K562 (cell line): ENCODE measurements around the gene ABCA7. TPM values are rescaled to one million over a fixed set of nuclear protein-coding genes. Genes with fewer than 3 reads are reported as not detected.

ENCODE experiments used
- ATAC-seq: fragments of 200-7000 bp; cut with Tn5 transposase; 3 replicates; pipeline ENCODE4 v1.9.1; 2020; ENCODE audit warnings: moderate library complexity
- BruUV-seq: library from RNA; stranded (reverse); fragments of 400-500 nt; replicated peaks from 2 replicates; lab custom pipeline; 2021; lab: Mats Ljungman, UMichigan
- CTCF ChIA-PET: fragments of 300-600 bp; formaldehyde crosslinking; extraction: SDS; loops from one replicate; lab custom pipeline; 2021; ENCODE audit warnings: low intra/inter-chr PET ratio; lab: Yijun Ruan, JAX
- POLR2A ChIA-PET: fragments of 300-600, 350-650 bp; sonication (Branson Sonifier 250); formaldehyde crosslinking; extraction: SDS; loops from one replicate; lab custom pipeline; 2021; ENCODE audit warnings: antibody characterized with exemption, inconsistent platforms; lab: Yijun Ruan, JAX
- DNase-seq, 4 experiments: peaks; one replicate each; pipeline versions ENCODE4 v3.0.0 to v3.0.0-alpha.2; 2011 to 2018; ENCODE audit warnings: low spot score in 3 of 4, mixed read lengths in 3 of 4; ENCODE audit errors: extremely low read depth in 1 of 4
- FAIRE-seq: peaks from 2 replicates; lab custom pipeline; 2011; peaks lifted over from hg19 to GRCh38; lab: Jason Lieb, UNC
- H2AFZ ChIP-seq: 2 replicates; pipeline ENCODE4 v1.6.0; 2011; ENCODE audit warnings: low read depth, low read length, control low read depth, inconsistent platforms
- H3K27ac ChIP-seq: fragments of 200-600 bp; 3 replicates; pipeline ENCODE4 v1.8.0; 2011; ENCODE audit warnings: low read depth, mild to moderate bottlenecking, control low read depth, inconsistent platforms, low read length, moderate library complexity, mixed read lengths; ENCODE audit errors: extremely low read depth
- H3K27me3 ChIP-seq, 2 experiments: fragments of 300-600 bp in 1 of 2; 2 replicates in 1 of 2; 3 replicates in 1 of 2; pipeline versions ENCODE4 v1.6.0 to v1.8.0; 2011; ENCODE audit warnings: inconsistent platforms in 2 of 2, low read length in 2 of 2, mild to moderate bottlenecking in 1 of 2, mixed read lengths in 1 of 2, moderate library complexity in 1 of 2; ENCODE audit not compliant: control insufficient read depth in 2 of 2, insufficient read depth in 2 of 2
- H3K36me3 ChIP-seq: fragments of 300-600 bp; 3 replicates; pipeline ENCODE4 v1.8.0; 2011; ENCODE audit warnings: mild to moderate bottlenecking, low read length, inconsistent platforms; ENCODE audit not compliant: control insufficient read depth, insufficient read depth
- H3K4me1 ChIP-seq, 2 experiments: fragments of 200-600 bp in 1 of 2; replicated peaks in 1 of 2; 2 replicates in 1 of 2; 3 replicates in 1 of 2; pipeline versions ENCODE4 v1.5.1 to v1.8.0; 2011; ENCODE audit warnings: inconsistent platforms in 2 of 2, low read length in 2 of 2, mild to moderate bottlenecking in 1 of 2, mixed read lengths in 1 of 2, moderate library complexity in 1 of 2; ENCODE audit not compliant: control insufficient read depth in 2 of 2, insufficient read depth in 2 of 2
- H3K4me2 ChIP-seq: 2 replicates; pipeline ENCODE4 v1.6.1; 2011; ENCODE audit warnings: low read length, control low read depth, inconsistent platforms, mixed read lengths; ENCODE audit not compliant: insufficient read depth
- H3K4me3 ChIP-seq: fragments of 200-600 bp; sonication (generic), shearing (Covaris generic); 2 replicates; pipeline ENCODE4 v1.5.1; 2016; ENCODE audit warnings: control low read depth, inconsistent platforms
- H3K79me2 ChIP-seq: fragments of 200-600 bp; 3 replicates; pipeline ENCODE4 v1.8.0; 2011; ENCODE audit warnings: low read length, inconsistent platforms; ENCODE audit not compliant: control insufficient read depth, insufficient read depth
- H3K9ac ChIP-seq, 2 experiments: 2 replicates each; pipeline versions ENCODE4 v1.6.0 to v1.6.1; 2011; ENCODE audit warnings: low read depth in 2 of 2, low read length in 2 of 2, control low read depth in 1 of 2, inconsistent platforms in 1 of 2, mild to moderate bottlenecking in 1 of 2, mixed read lengths in 1 of 2; ENCODE audit not compliant: insufficient read depth in 1 of 2
- H3K9me1 ChIP-seq: one replicate; pipeline ENCODE4 v1.6.0; 2011; ENCODE audit warnings: inconsistent platforms, mild to moderate bottlenecking, low read length, moderate library complexity; ENCODE audit not compliant: control insufficient read depth, insufficient read depth
- H3K9me3 ChIP-seq: replicated peaks from 2 replicates; pipeline ENCODE4 v1.5.1; 2011; ENCODE audit warnings: low read depth, low read length, inconsistent platforms; ENCODE audit not compliant: control insufficient read depth, insufficient read depth
- H4K20me1 ChIP-seq: replicated peaks from 2 replicates; pipeline ENCODE4 v1.6.1; 2011; ENCODE audit warnings: low read length, inconsistent platforms, mixed read lengths; ENCODE audit not compliant: control insufficient read depth, insufficient read depth
- CTCFL ChIP-seq: IDR thresholded peaks from 2 replicates; pipeline ENCODE4 v1.6.1; 2011; ENCODE audit warnings: borderline replicate concordance, low read depth, mild to moderate bottlenecking, moderate library complexity, low read length; ENCODE audit not compliant: insufficient read depth, poor library complexity, severe bottlenecking
- DNMT1 ChIP-seq: fragments of 450-650 bp; IDR thresholded peaks from 2 replicates; pipeline ENCODE4 v1.6.1; 2016; ENCODE audit warnings: antibody characterized with exemption, mild to moderate bottlenecking
- E2F6 ChIP-seq, 2 experiments: IDR thresholded peaks; 2 replicates each; pipeline ENCODE4 v1.6.1; 2011; ENCODE audit warnings: borderline replicate concordance in 1 of 2, control low read depth in 1 of 2, low read depth in 1 of 2, low read length in 1 of 2, mild to moderate bottlenecking in 1 of 2, mixed read lengths in 1 of 2, moderate library complexity in 1 of 2; ENCODE audit not compliant: insufficient read depth in 1 of 2, insufficient read length in 1 of 2, poor library complexity in 1 of 2, severe bottlenecking in 1 of 2; ENCODE audit errors: extremely low read depth in 1 of 2
- EP400 ChIP-seq: fragments of 450-650 bp; IDR thresholded peaks from 2 replicates; pipeline ENCODE4 v1.6.1; 2017; ENCODE audit warnings: antibody characterized with exemption, mild to moderate bottlenecking, moderate library complexity
- HNRNPK ChIP-seq: fragments of 200-400 bp; formaldehyde crosslinking; IDR thresholded peaks from one replicate; pipeline ENCODE4 v1.6.1; 2018; ENCODE audit warnings: mild to moderate bottlenecking, low read depth, low read length; ENCODE audit not compliant: poor library complexity, severe bottlenecking
- KAT7 ChIP-seq: sonication (generic); formaldehyde crosslinking; IDR thresholded peaks from 2 replicates; pipeline ENCODE4 v1.8.0; 2022; ENCODE audit warnings: missing genetic modification reagents, mild to moderate bottlenecking, borderline replicate concordance
- KDM1A ChIP-seq, 2 experiments: fragments of 450-650 bp; IDR thresholded peaks; 2 replicates each; pipeline ENCODE4 v1.6.1; 2016; ENCODE audit warnings: mild to moderate bottlenecking in 2 of 2
- KLF10 ChIP-seq: fragments of 250-450 bp; sonication (Bioruptor Pico); IDR thresholded peaks from 2 replicates; pipeline ENCODE4 v1.6.1; 2021; ENCODE audit warnings: matching md5 sums
- NCOR1 ChIP-seq: fragments of 450-650 bp; IDR thresholded peaks from 2 replicates; pipeline ENCODE4 v1.6.1; 2016; ENCODE audit warnings: mild to moderate bottlenecking, moderate library complexity
- NFIX ChIP-seq: fragments of 250-450 bp; sonication (Bioruptor Pico); IDR thresholded peaks from 2 replicates; pipeline ENCODE4 v1.4.0; 2020; ENCODE audit warnings: low read depth, mild to moderate bottlenecking, moderate library complexity
- PML ChIP-seq: IDR thresholded peaks from 2 replicates; pipeline ENCODE4 v1.6.1; 2012; ENCODE audit warnings: low read length, inconsistent platforms
- RBFOX2 ChIP-seq: fragments of 200-400 bp; formaldehyde crosslinking; IDR thresholded peaks from 2 replicates; pipeline ENCODE4 v1.6.1; 2017; ENCODE audit warnings: low read depth, mild to moderate bottlenecking, low read length, moderate library complexity
- SIN3B ChIP-seq: fragments of 450-650 bp; IDR thresholded peaks from 2 replicates; pipeline ENCODE4 v1.6.1; 2017; ENCODE audit warnings: low read depth, mild to moderate bottlenecking, moderate library complexity
- ZNF146 ChIP-seq: IDR thresholded peaks from one replicate; pipeline ENCODE4 v1.6.1; 2018; ENCODE audit warnings: missing compliant biosample characterization; ENCODE audit not compliant: unreplicated experiment
- ZNF695 ChIP-seq: fragments of 450-650 bp; formaldehyde crosslinking; IDR thresholded peaks from 2 replicates; pipeline ENCODE4 v1.4.0; 2020; ENCODE audit warnings: mild to moderate bottlenecking, moderate library complexity
- WGBS: fragments of 100-300 bp; shearing (Covaris generic); methylation state at CpG from one replicate; pipeline ENCODE4 v1.1.6; 2016; ENCODE audit warnings: low coverage, mixed read lengths; ENCODE audit not compliant: insufficient coverage; ENCODE audit errors: missing lambda C conversion rate; 5-methylcytosine and 5-hydroxymethylcytosine counted together
- in situ Hi-C: fragments of 300-500 bp; cut with MboI; formaldehyde crosslinking; loops from 4 replicates; pipeline ENCODE4 v1.15.0; 2018; ENCODE audit warnings: inconsistent platforms, mixed read lengths
- intact Hi-C: fragments of 100-400 bp; cut with micrococcal nuclease; formaldehyde crosslinking; loops from 2 replicates; pipeline ENCODE4 v1.14.2; 2022
- polyA plus RNA-seq, 8 experiments: library from polyadenylated mRNA; depleted of rRNA in 4 of 8; stranded (reverse) in 5 of 8; unstranded in 3 of 8; fragments of >200 nt; fragmentation: Nextera tagmentation in 2 of 8; fragmentation: Illumina TruSeq in 1 of 8; extraction: Ambion mirVana in 2 of 8; extraction: Trizol in 1 of 8; gene quantifications; 2 replicates each; pipeline versions ENCODE4 v1.2.1 to v1.2.3, GENCODE V29; 2011 to 2014; ENCODE audit warnings: inconsistent platforms in 1 of 8, missing spikeins in 1 of 8
- total RNA-seq, 7 experiments: library from RNA; depleted of rRNA in 6 of 7; stranded (reverse); fragments of >200 nt in 6 of 7; fragmentation: Illumina TruSeq in 2 of 7; extraction: Trizol in 2 of 7; gene quantifications; 2 replicates each; pipeline versions ENCODE4 v1.2.1 to v1.2.3, GENCODE V29; 2011 to 2021; ENCODE audit warnings: low replicate concordance in 1 of 7

ABCA7 gene
- total and polyA plus RNA-seq, 9 of the 15 experiments (the other 6 are each of a cell fraction or from before 2014, with no cell fraction given): 2.3 to 96.1 (median 31.2) TPM

- in situ Hi-C loops (no loop called here), intact Hi-C loops (no loop called here)
- 58% methylated on average over 4 of the region's 9 CpGs for WGBS
- H3K4me1 ChIP-seq: peaks cover 27 to 92% of the 10 kb centered on the region in 2 experiments
- DNase-seq (no peak), FAIRE-seq (no peak), ATAC-seq (no peak)
- peak overlapping the region; percentile 28; the same call in 1 of the 2 replicates for H3K4me3 ChIP-seq
- H4K20me1 ChIP-seq: peaks cover 53% of the 10 kb centered on the region
- peak overlapping the region; percentile 74 for H3K27ac ChIP-seq
- no peak for TF ChIP-seq KLF10 (CRISPR knock-in tag)
- peak; percentile 47; the same call in 1 of the 2 replicates for TF ChIP-seq RBFOX2
- no peak for TF ChIP-seq CTCFL
- TF ChIP-seq DNMT1: no peak
- TF ChIP-seq SIN3B: no peak
- no peak for TF ChIP-seq NCOR1
- TF ChIP-seq ZNF146: no peak
- no peak for TF ChIP-seq E2F6 (IDR thresholded peaks at IDR 0.05; ENCODE audit: borderline replicate concordance in 1 of 2, extremely low read depth in 1 of 2, insufficient read depth in 1 of 2, insufficient read length in 1 of 2, low read depth in 1 of 2, low read length in 1 of 2, poor library complexity in 1 of 2, severe bottlenecking in 1 of 2)
- TF ChIP-seq ZNF695 (CRISPR knock-in tag): no peak
- no peak for TF ChIP-seq HNRNPK
- no peak for TF ChIP-seq NFIX (CRISPR knock-in tag)
- TF ChIP-seq KAT7 (CRISPR knock-in tag): 0 out of 2 replicates have a peak, but pooled peaks have one; percentile 8
- TF ChIP-seq KDM1A (IDR thresholded peaks at IDR 0.05): no peak
- TF ChIP-seq PML: 0 out of 2 replicates have a peak, but pooled peaks have one; percentile 8
- no peak for TF ChIP-seq EP400
- peaks cover 80% of the 10 kb centered on the region for H3K79me2 ChIP-seq
- H3K36me3 ChIP-seq: peaks cover 67% of the 10 kb centered on the region; the same call in 2 of the 3 replicates
- no peak overlapping the region for H2AFZ ChIP-seq
- POLR2A ChIA-PET: interaction anchor here (1.2 kb wide), 1 partner anchor 8 kb away, joined by 6 read pairs; the partner anchor contains the start of gene CNN2
- H3K4me2 ChIP-seq: peak overlapping the region; percentile 64
- CTCF ChIA-PET: no interaction called here
- H3K27me3 ChIP-seq: no peaks in the 10 kb centered on the region
- peaks cover 16% of the 10 kb centered on the region for H3K9me1 ChIP-seq
- H3K9ac ChIP-seq: peak overlapping the region; percentile 42 to 94; a peak in 3 of 4 replicates
- H3K9me3 ChIP-seq: no peaks in the 10 kb centered on the region
- no TSS peak for BruUV-seq
Measured at GRCh38 chr19:1017906-1018305, 22.0 kb upstream of the ABCA7 start.
